Panc1 (cell line): ENCODE measurements around the gene TOX3. TPM values are rescaled to one million over a fixed set of nuclear protein-coding genes. Genes with fewer than 3 reads are reported as not detected.

ENCODE experiments used
- ATAC-seq: fragments of 200-7000 bp; cut with Tn5 transposase; 2 replicates; pipeline ENCODE4 v1.9.1; 2020; ENCODE audit warnings: mild to moderate bottlenecking, moderate library complexity
- BruUV-seq: library from RNA; stranded (reverse); fragments of 400-500 nt; replicated peaks from 2 replicates; lab custom pipeline; 2021; lab: Mats Ljungman, UMichigan
- CTCF ChIA-PET: fragments of 300-600 bp; sonication (Branson Sonifier 250); formaldehyde crosslinking; loops from one replicate; lab custom pipeline; 2022; ENCODE audit warnings: antibody characterized with exemption; lab: Charles Lee
- POLR2A ChIA-PET: fragments of 300-600 bp; sonication (Branson Sonifier 250); formaldehyde crosslinking; loops from one replicate; lab custom pipeline; 2022; ENCODE audit warnings: antibody characterized with exemption; lab: Charles Lee
- DNase-seq: peaks from one replicate; pipeline ENCODE4 v3.0.0-alpha.2; 2010; ENCODE audit warnings: low read depth, low spot score
- H3K27ac ChIP-seq: 2 replicates; pipeline ENCODE4 v1.5.1; 2011; ENCODE audit warnings: mild to moderate bottlenecking, low read length, inconsistent platforms
- H3K27me3 ChIP-seq: fragments of 200-500 bp; sonication (Bioruptor generic); 2 replicates; pipeline ENCODE4 v1.6.0; 2014; ENCODE audit warnings: low read length, inconsistent platforms; ENCODE audit not compliant: control insufficient read depth, insufficient read depth
- H3K36me3 ChIP-seq: fragments of 200-500 bp; sonication (Bioruptor generic); 2 replicates; pipeline ENCODE4 v1.5.1; 2014; ENCODE audit warnings: inconsistent platforms, mild to moderate bottlenecking, low read length, moderate library complexity; ENCODE audit not compliant: control insufficient read depth, insufficient read depth
- H3K4me1 ChIP-seq: 2 replicates; pipeline ENCODE4 v1.5.1; 2011; ENCODE audit warnings: inconsistent platforms, mild to moderate bottlenecking, low read length, moderate library complexity; ENCODE audit not compliant: control insufficient read depth, insufficient read depth
- H3K4me3 ChIP-seq, 2 experiments: 2 replicates each; pipeline ENCODE4 v1.5.1; 2011 to 2012; ENCODE audit warnings: low read depth in 2 of 2, low read length in 2 of 2, mild to moderate bottlenecking in 2 of 2, inconsistent platforms in 1 of 2, moderate library complexity in 1 of 2
- H3K9me3 ChIP-seq: fragments of 200-500 bp; sonication (Bioruptor generic); 2 replicates; pipeline ENCODE4 v1.5.1; 2014; ENCODE audit warnings: low read depth, mild to moderate bottlenecking, inconsistent platforms, low read length, moderate library complexity; ENCODE audit not compliant: control insufficient read depth, insufficient read depth
- POLR2AphosphoS5 ChIP-seq: IDR thresholded peaks from 2 replicates; pipeline ENCODE4 v1.6.1; 2012; ENCODE audit warnings: mild to moderate bottlenecking, low read depth, low read length, moderate library complexity
- SIN3A ChIP-seq: IDR thresholded peaks from 2 replicates; pipeline ENCODE4 v1.6.1; 2012; ENCODE audit warnings: low read depth, mild to moderate bottlenecking, low read length, moderate library complexity, borderline replicate concordance; ENCODE audit not compliant: insufficient read depth
- TCF7L2 ChIP-seq: IDR thresholded peaks from 2 replicates; pipeline ENCODE4 v1.6.1; 2011; ENCODE audit warnings: mild to moderate bottlenecking, low read depth, low read length, inconsistent platforms
- in situ Hi-C: cut with HindIII; loops from 2 replicates; pipeline ENCODE4 v1.10.0; 2016; ENCODE audit warnings: low sequenced_read_pairs, low pct_unique_long_range_greater_than_20kb
- intact Hi-C: fragments of 100-400 bp; cut with micrococcal nuclease; formaldehyde crosslinking; loops from one replicate; pipeline ENCODE4 v1.10.0; 2022; ENCODE audit not compliant: unreplicated experiment
- total RNA-seq: library from RNA; stranded (reverse); gene quantifications from one replicate; pipeline ENCODE4 v1.2.1, GENCODE V29; 2021; ENCODE audit not compliant: unreplicated experiment
- TF ChIP-seq, protein P1 (sequence below), 2 experiments: IDR thresholded peaks; 2 replicates each; pipeline ENCODE4 v1.6.1; 2011 to 2012; ENCODE audit warnings: low read depth in 2 of 2, control low read depth in 1 of 2, low read length in 1 of 2, mild to moderate bottlenecking in 1 of 2, moderate library complexity in 1 of 2; ENCODE audit not compliant: insufficient read depth in 1 of 2
- TF ChIP-seq, protein P2 (sequence below): fragments of 450-650 bp; IDR thresholded peaks from 2 replicates; pipeline ENCODE4 v1.5.1; 2017; ENCODE audit warnings: mild to moderate bottlenecking

The TOX3 gene
- total RNA-seq, 1 experiment from 2014 or later, result 3.4 TPM

DNA sequence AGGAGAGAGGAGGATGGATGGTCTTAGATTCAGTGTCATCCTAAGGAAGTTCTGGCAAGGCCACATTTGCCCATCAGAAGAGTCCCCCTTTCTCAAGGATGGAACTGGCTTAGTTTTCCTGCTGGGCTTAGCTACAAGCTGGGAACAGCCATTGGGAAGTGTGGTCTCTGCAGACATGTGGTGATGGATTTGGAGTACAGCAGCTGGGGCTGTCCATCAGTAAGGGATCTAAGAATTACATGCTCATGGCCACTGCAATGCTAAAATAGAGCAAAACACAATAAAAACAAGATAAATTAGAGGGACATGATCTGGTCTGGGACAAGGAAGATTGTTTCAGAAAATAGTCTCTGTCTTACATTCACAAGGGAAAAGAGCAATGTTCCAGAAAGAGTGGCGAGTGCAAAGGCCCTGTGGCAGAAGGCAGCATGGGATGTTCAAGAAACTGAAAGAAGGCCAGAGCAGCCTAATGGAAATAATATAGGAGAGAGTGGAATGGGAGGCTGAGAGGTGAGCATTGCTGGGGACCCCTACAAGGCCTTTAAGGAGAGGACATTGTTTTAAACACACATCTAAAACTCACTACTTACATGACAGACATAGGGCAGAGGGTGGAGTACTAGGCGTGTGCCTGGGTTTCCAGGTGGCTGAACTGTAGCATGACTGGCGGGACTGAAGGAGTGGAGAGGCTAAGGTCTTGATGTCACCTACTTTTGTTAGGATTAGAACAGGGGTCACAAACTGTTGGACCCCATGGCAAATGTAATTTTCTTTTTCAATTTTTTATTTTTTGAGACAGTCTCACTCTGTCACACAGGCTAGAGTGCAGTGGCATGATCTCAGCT, 17.0 kb upstream of the TOX3 start:
- DNase-seq (no peak), ATAC-seq (no peak)
- Histone ChIP-seq H3K27me3 (no peaks in the 10 kb centered on the region), H3K27ac (no peak overlapping the region), H3K9me3 (no peaks in the 10 kb centered on the region), H3K36me3 (no peaks in the 10 kb centered on the region), H3K4me3 (no peak overlapping the region), H3K4me1 (no peaks in the 10 kb centered on the region)
- no TSS peak for BruUV-seq
- in situ Hi-C loops, result no loop called here
- CTCF ChIA-PET, result no interaction called here
- POLR2A ChIA-PET, result no interaction called here
- intact Hi-C loops, result no loop called here
- TF ChIP-seq, protein P1, sequence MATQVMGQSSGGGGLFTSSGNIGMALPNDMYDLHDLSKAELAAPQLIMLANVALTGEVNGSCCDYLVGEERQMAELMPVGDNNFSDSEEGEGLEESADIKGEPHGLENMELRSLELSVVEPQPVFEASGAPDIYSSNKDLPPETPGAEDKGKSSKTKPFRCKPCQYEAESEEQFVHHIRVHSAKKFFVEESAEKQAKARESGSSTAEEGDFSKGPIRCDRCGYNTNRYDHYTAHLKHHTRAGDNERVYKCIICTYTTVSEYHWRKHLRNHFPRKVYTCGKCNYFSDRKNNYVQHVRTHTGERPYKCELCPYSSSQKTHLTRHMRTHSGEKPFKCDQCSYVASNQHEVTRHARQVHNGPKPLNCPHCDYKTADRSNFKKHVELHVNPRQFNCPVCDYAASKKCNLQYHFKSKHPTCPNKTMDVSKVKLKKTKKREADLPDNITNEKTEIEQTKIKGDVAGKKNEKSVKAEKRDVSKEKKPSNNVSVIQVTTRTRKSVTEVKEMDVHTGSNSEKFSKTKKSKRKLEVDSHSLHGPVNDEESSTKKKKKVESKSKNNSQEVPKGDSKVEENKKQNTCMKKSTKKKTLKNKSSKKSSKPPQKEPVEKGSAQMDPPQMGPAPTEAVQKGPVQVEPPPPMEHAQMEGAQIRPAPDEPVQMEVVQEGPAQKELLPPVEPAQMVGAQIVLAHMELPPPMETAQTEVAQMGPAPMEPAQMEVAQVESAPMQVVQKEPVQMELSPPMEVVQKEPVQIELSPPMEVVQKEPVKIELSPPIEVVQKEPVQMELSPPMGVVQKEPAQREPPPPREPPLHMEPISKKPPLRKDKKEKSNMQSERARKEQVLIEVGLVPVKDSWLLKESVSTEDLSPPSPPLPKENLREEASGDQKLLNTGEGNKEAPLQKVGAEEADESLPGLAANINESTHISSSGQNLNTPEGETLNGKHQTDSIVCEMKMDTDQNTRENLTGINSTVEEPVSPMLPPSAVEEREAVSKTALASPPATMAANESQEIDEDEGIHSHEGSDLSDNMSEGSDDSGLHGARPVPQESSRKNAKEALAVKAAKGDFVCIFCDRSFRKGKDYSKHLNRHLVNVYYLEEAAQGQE (IDR thresholded peaks at IDR 0.05; ENCODE audit: insufficient read depth in 1 of 2, low read depth in 2 of 2, low read length in 1 of 2), result no peak
- TF ChIP-seq, protein P2, sequence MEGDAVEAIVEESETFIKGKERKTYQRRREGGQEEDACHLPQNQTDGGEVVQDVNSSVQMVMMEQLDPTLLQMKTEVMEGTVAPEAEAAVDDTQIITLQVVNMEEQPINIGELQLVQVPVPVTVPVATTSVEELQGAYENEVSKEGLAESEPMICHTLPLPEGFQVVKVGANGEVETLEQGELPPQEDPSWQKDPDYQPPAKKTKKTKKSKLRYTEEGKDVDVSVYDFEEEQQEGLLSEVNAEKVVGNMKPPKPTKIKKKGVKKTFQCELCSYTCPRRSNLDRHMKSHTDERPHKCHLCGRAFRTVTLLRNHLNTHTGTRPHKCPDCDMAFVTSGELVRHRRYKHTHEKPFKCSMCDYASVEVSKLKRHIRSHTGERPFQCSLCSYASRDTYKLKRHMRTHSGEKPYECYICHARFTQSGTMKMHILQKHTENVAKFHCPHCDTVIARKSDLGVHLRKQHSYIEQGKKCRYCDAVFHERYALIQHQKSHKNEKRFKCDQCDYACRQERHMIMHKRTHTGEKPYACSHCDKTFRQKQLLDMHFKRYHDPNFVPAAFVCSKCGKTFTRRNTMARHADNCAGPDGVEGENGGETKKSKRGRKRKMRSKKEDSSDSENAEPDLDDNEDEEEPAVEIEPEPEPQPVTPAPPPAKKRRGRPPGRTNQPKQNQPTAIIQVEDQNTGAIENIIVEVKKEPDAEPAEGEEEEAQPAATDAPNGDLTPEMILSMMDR, result no peak
- no peak for TF ChIP-seq SIN3A
- no peak for TF ChIP-seq TCF7L2
- TF ChIP-seq POLR2AphosphoS5, result no peak

DNA sequence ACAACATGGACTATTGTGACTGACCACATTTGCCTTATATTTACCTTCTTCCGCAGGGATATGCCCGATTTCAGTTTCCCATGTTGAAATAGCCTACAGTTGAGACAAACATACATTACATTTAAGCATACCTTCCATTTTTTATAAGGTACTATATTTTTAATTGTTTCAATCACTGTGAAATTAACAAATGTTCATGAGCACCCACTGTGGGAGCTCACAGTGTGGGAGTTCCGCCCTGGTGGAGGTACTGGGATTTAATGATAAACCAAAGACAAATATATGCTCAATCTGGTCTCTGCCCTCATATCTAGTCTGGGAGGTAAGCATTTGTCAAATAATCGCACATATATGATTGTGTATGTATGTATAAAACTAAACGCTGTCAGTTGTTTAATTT, 15.8 kb upstream of the TOX3 start:
- TF ChIP-seq, protein P1 (IDR thresholded peaks at IDR 0.05; ENCODE audit: insufficient read depth in 1 of 2, low read depth in 2 of 2, low read length in 1 of 2), result no peak
- TF ChIP-seq SIN3A (no peak), POLR2AphosphoS5 (no peak), TCF7L2 (no peak)
- TF ChIP-seq, protein P2, result no peak
- Histone ChIP-seq H3K27me3 (no peaks in the 10 kb centered on the region), H3K9me3 (no peaks in the 10 kb centered on the region), H3K4me3 (no peak overlapping the region), H3K36me3 (no peaks in the 10 kb centered on the region), H3K4me1 (no peaks in the 10 kb centered on the region), H3K27ac (no peak overlapping the region)
- ChIA-PET POLR2A (no interaction called here), CTCF (no interaction called here)
- ATAC-seq, result no peak
- intact Hi-C loops (no loop called here), in situ Hi-C loops (no loop called here)
- DNase-seq, result no peak
- BruUV-seq, result no TSS peak
